Stomach (tissue), 9 donors: ENCODE results near the gene ETV6. TPM values are rescaled to one million over a fixed set of nuclear protein-coding genes. Genes with fewer than 3 reads are reported as not detected.
A peak's percentile ranks its signal among the peaks of the same experiment; 100 is the strongest.

ENCODE experiments used
- DNase-seq, 2 donors: peaks; one replicate each; pipeline versions ENCODE4 v3.0.0 to v3.0.0-alpha.2; 2013 to 2019
- H3K27ac ChIP-seq, 5 donors: fragments of 200-600 bp in 4 of 5; sonication (generic) in 4 of 5; one replicate each; pipeline ENCODE4 v1.5.1; 2013 to 2019; ENCODE audit warnings: mild to moderate bottlenecking in 1 of 5, moderate library complexity in 1 of 5
- H3K27me3 ChIP-seq, 3 donors: fragments of 200-600 bp; sonication (generic); one replicate each; pipeline ENCODE4 v1.5.1; 2017 to 2019; ENCODE audit warnings: mixed run types in 1 of 3
- H3K36me3 ChIP-seq, 4 donors: fragments of 200-600 bp; sonication (generic); 1 replicate in 3 of 4; 2 replicates in 1 of 4; pipeline ENCODE4 v1.5.1; 2016 to 2019
- H3K4me1 ChIP-seq, 4 donors: fragments of 200-600 bp; sonication (generic); one replicate each; pipeline ENCODE4 v1.5.1; 2016 to 2019
- H3K4me3 ChIP-seq, 4 donors: fragments of 200-600 bp; sonication (generic) in 3 of 4; one replicate each; pipeline ENCODE4 v1.5.1; 2016 to 2019; ENCODE audit warnings: mild to moderate bottlenecking in 1 of 4
- H3K9me3 ChIP-seq, 4 donors: fragments of 200-600 bp; sonication (generic); one replicate each; pipeline ENCODE4 v1.5.1; 2016 to 2019
- CTCF ChIP-seq, 7 experiments: fragments of 450-650 bp in 4 of 7; fragments of 200-600 bp in 3 of 7; sonication (generic) in 3 of 7; IDR thresholded peaks; one replicate each; pipeline ENCODE4 v1.5.1; 2016 to 2019; ENCODE audit warnings: antibody characterized with exemption in 7 of 7, control low read depth in 2 of 7, mild to moderate bottlenecking in 1 of 7
- EP300 ChIP-seq: sonication (generic); formaldehyde crosslinking; IDR thresholded peaks from one replicate; pipeline ENCODE4 v1.6.1; 2017; ENCODE audit warnings: antibody characterized with exemption
- POLR2A ChIP-seq, 4 donors: fragments of 450-650 bp; IDR thresholded peaks; one replicate each; pipeline ENCODE4 v1.6.1; 2016; ENCODE audit warnings: antibody characterized with exemption in 4 of 4, control low read depth in 2 of 4, mild to moderate bottlenecking in 1 of 4, moderate library complexity in 1 of 4
- POLR2AphosphoS5 ChIP-seq, 3 donors: sonication (generic); formaldehyde crosslinking; IDR thresholded peaks; one replicate each; pipeline ENCODE4 v1.6.1; 2016; ENCODE audit warnings: antibody characterized with exemption in 3 of 3
- WGBS, 5 donors: extraction: QIAGEN DNeasy Blood & Tissue Kit in 3 of 5; methylation state at CpG; one replicate each; pipeline versions ENCODE4 v1.1.5 to v1.1.7; 2013 to 2018; 5-methylcytosine and 5-hydroxymethylcytosine counted together
- intact Hi-C: fragments of 100-400 bp; cut with DNase I; formaldehyde crosslinking; loops from one replicate; pipeline ENCODE4 v1.15.1; 2023; ENCODE audit warnings: low total_unique reads
- polyA plus RNA-seq, 3 donors: library from polyadenylated mRNA; stranded (reverse); fragments of 200-250 nt; gene quantifications; one replicate each; pipeline ENCODE4 v1.2.3, GENCODE V29; 2013
- total RNA-seq, 5 donors: library from RNA; depleted of rRNA; stranded (reverse); fragments of >200 nt; gene quantifications; one replicate each; pipeline versions ENCODE4 v1.1.0 to v1.2.3, GENCODE V29; 2014 to 2016
- donor health status: healthy with polysubstance abuse.
- donor health status: Bipolar disorder and iron deficiency.
- donor health status: healthy.

ETV6 gene
- total and polyA plus RNA-seq, 8 donors: 4.1 to 60.3 (median 13.4) TPM

- peaks cover 0 to 24% (median 21%) of the 10 kb centered on the region in 4 donors for H3K36me3 ChIP-seq
- H3K9me3 ChIP-seq: no peaks in the 10 kb centered on the region
- no peak for DNase-seq
- no peak for TF ChIP-seq CTCF (IDR thresholded peaks at IDR 0.05)
- TF ChIP-seq POLR2AphosphoS5 (IDR thresholded peaks at IDR 0.05): peak in 1 of 3 donors; percentile 62
- H3K4me1 ChIP-seq: peaks cover 24 to 75% (median 45%) of the 10 kb centered on the region in 4 donors
- no peaks in the 10 kb centered on the region for H3K27me3 ChIP-seq
- H3K4me3 ChIP-seq: no peak overlapping the region
- 46 to 90% (median 63%) methylated on average over 2 of the region's 2 CpGs for WGBS, 5 donors
- intact Hi-C loops: no loop called here
- H3K27ac ChIP-seq: peak overlapping the region in 4 of 5 donors; percentile 72 to 78 (median 75)
These were observed 188.9 kb downstream of the ETV6 start for GRCh38 chr12:11838403-11838802.

- H3K27ac ChIP-seq: peak overlapping the region; percentile 13 to 78 (median 73)
- no peak for DNase-seq
- 44 to 68% (median 55%) methylated on average over 8 of the region's 8 CpGs for WGBS, 5 donors
- intact Hi-C loops: no loop called here
- peaks cover 0 to 28% (median 27%) of the 10 kb centered on the region in 4 donors for H3K36me3 ChIP-seq
- no peaks in the 10 kb centered on the region for H3K9me3 ChIP-seq
- TF ChIP-seq POLR2A (IDR thresholded peaks at IDR 0.05): no peak
- TF ChIP-seq CTCF (IDR thresholded peaks at IDR 0.05): no peak
- peak in 1 of 3 donors; percentile 50 for TF ChIP-seq POLR2AphosphoS5 (IDR thresholded peaks at IDR 0.05)
- TF ChIP-seq EP300: no peak
- H3K4me3 ChIP-seq: no peak overlapping the region
- peaks cover 17 to 67% (median 39%) of the 10 kb centered on the region in 4 donors for H3K4me1 ChIP-seq
- no peaks in the 10 kb centered on the region for H3K27me3 ChIP-seq
These were observed 189.7 kb downstream of the ETV6 start for GRCh38 chr12:11839091-11839641.

GRCh38 chr12:11840366-11840765 lies 190.9 kb downstream of the ETV6 start:
- no peak overlapping the region for H3K4me3 ChIP-seq
- no peak for DNase-seq
- WGBS, 5 donors: 22 to 37% (median 28%) methylated on average over 8 of the region's 8 CpGs
- TF ChIP-seq EP300: no peak
- TF ChIP-seq POLR2AphosphoS5 (IDR thresholded peaks at IDR 0.05): peak in 1 of 3 donors; percentile 32
- no peak for TF ChIP-seq CTCF (IDR thresholded peaks at IDR 0.05)
- peaks cover 4 to 40% (median 35%) of the 10 kb centered on the region in 4 donors for H3K36me3 ChIP-seq
- H3K4me1 ChIP-seq: peaks cover 17 to 55% (median 32%) of the 10 kb centered on the region in 4 donors
- H3K9me3 ChIP-seq: no peaks in the 10 kb centered on the region
- H3K27ac ChIP-seq: peak overlapping the region; percentile 17 to 78 (median 73)
- intact Hi-C loops: no loop called here
- no peaks in the 10 kb centered on the region for H3K27me3 ChIP-seq

GRCh38 chr12:11846488-11846887 lies 197.0 kb downstream of the ETV6 start:
- WGBS, 5 donors: 25 to 52% (median 37%) methylated on average over 4 of the region's 4 CpGs
- Histone ChIP-seq H3K36me3 (peaks cover 7 to 72% (median 52%) of the 10 kb centered on the region in 4 donors), H3K4me3 (no peak overlapping the region), H3K4me1 (peaks cover 0 to 17% (median 5%) of the 10 kb centered on the region in 4 donors), H3K27me3 (no peaks in the 10 kb centered on the region), H3K27ac (no peak overlapping the region), H3K9me3 (no peaks in the 10 kb centered on the region)
- intact Hi-C loops: no loop called here
- DNase-seq: no peak
- no peak for TF ChIP-seq CTCF (IDR thresholded peaks at IDR 0.05)
- TF ChIP-seq POLR2AphosphoS5 (IDR thresholded peaks at IDR 0.05): no peak
- no peak for TF ChIP-seq POLR2A (IDR thresholded peaks at IDR 0.05)
- no peak for TF ChIP-seq EP300
